DMS114 treated with DMSO at 0.1 percent for 48 hours (cell line): ENCODE data around the gene NFATC4.

ENCODE experiments used
- DNase-seq: peaks from one replicate; lab custom pipeline; 2025; ENCODE audit not compliant: unreplicated experiment; lab: John Stamatoyannopoulos, UW

The NFATC4 gene

GRCh38 chr14:24427537-24428508 is 59.8 kb downstream of the NFATC4 start:
- no peak for DNase-seq

- DNase-seq = no peak
Measured at GRCh38 chr14:24428628-24429394, 60.8 kb downstream of the NFATC4 start.
